Measurements from ENCODE around the gene GLA.

DNA sequence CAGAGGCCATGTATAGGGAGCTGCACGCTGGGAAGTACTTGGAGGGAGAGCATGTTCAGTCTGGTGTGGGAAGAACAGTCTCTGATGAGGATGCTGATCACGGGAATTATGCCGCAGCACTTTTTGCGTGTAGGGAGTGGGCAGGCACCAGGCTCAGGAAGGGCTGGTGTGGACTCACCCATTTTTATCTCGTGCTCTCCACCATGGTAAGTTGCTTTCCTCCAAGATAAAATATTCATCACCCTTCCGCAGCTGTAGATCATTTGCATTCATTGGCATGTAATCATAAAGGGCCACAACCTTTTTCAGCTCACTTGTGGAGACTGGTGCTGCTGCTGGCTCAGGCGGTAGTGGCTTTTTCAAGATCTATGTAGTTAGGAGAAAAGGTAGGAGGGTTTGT, 47.3 kb downstream of the GLA start:
- TF ChIP-seq POLR2A (IDR thresholded peaks at IDR 0.05) = no peak
- TF ChIP-seq, protein P1, sequence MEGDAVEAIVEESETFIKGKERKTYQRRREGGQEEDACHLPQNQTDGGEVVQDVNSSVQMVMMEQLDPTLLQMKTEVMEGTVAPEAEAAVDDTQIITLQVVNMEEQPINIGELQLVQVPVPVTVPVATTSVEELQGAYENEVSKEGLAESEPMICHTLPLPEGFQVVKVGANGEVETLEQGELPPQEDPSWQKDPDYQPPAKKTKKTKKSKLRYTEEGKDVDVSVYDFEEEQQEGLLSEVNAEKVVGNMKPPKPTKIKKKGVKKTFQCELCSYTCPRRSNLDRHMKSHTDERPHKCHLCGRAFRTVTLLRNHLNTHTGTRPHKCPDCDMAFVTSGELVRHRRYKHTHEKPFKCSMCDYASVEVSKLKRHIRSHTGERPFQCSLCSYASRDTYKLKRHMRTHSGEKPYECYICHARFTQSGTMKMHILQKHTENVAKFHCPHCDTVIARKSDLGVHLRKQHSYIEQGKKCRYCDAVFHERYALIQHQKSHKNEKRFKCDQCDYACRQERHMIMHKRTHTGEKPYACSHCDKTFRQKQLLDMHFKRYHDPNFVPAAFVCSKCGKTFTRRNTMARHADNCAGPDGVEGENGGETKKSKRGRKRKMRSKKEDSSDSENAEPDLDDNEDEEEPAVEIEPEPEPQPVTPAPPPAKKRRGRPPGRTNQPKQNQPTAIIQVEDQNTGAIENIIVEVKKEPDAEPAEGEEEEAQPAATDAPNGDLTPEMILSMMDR (IDR thresholded peaks at IDR 0.05) = no peak
- TF ChIP-seq EP300 (IDR thresholded peaks at IDR 0.05) = no peak

Measured in stomach (tissue), 4 donors.